ENCODE results near the gene SCO2. TPM values are rescaled to one million over a fixed set of nuclear protein-coding genes. Genes with fewer than 3 reads are reported as not detected.

Gene SCO2
- total and polyA plus RNA-seq, 2 of the 13 experiments (the other 11 are each of a cell fraction or from before 2014, with no cell fraction given) = 0.32 to 3.7 TPM

- TF ChIP-seq ZNF543 (CRISPR knock-in tag; IDR thresholded peaks at IDR 0.05) = peak; percentile 86
- TF ChIP-seq PHF8 (CRISPR knock-in tag; IDR thresholded peaks at IDR 0.05) = peak; percentile 38
- no peak for TF ChIP-seq BCL6 (CRISPR knock-in tag; IDR thresholded peaks at IDR 0.05)
- TF ChIP-seq ZNF800 (CRISPR knock-in tag; IDR thresholded peaks at IDR 0.05) = no peak
- TF ChIP-seq NCOA1 (CRISPR knock-in tag; IDR thresholded peaks at IDR 0.05) = no peak
- TF ChIP-seq ZZZ3 (CRISPR knock-in tag; IDR thresholded peaks at IDR 0.05; ENCODE audit: borderline replicate concordance) = peak; percentile 80; the same call in 1 of the 2 replicates
- 0 out of 2 replicates have a peak, but pooled peaks have one; percentile 18 for TF ChIP-seq ZGPAT (CRISPR knock-in tag; IDR thresholded peaks at IDR 0.05)
- 0 out of 2 replicates have a peak, but pooled peaks have one; percentile 52 for TF ChIP-seq PCBP1 (IDR thresholded peaks at IDR 0.05; ENCODE audit: borderline replicate concordance, low read depth, low read length)
- TF ChIP-seq ZBTB38 (CRISPR knock-in tag; IDR thresholded peaks at IDR 0.05) = peak; percentile 46; the same call in 1 of the 2 replicates
- TF ChIP-seq ZBTB7A (CRISPR knock-in tag; IDR thresholded peaks at IDR 0.05) = no peak
- no peak for TF ChIP-seq WIZ (CRISPR knock-in tag; IDR thresholded peaks at IDR 0.05)
- no peak for TF ChIP-seq MAX (IDR thresholded peaks at IDR 0.05)
- TF ChIP-seq SSRP1 (CRISPR knock-in tag; IDR thresholded peaks at IDR 0.05) = peak; percentile 35; the same call in 1 of the 2 replicates
- TF ChIP-seq ELF3 (CRISPR knock-in tag; IDR thresholded peaks at IDR 0.05) = 0 out of 2 replicates have a peak, but pooled peaks have one; percentile 15
- 0 out of 2 replicates have a peak, but pooled peaks have one; percentile 77 for TF ChIP-seq ZC3H4 (CRISPR knock-in tag; IDR thresholded peaks at IDR 0.05; ENCODE audit: borderline replicate concordance)
- peak; percentile 32; the same call in 1 of the 2 replicates for TF ChIP-seq HDAC2 (CRISPR knock-in tag; IDR thresholded peaks at IDR 0.05)
- TF ChIP-seq FOXK1 (CRISPR knock-in tag; IDR thresholded peaks at IDR 0.05; ENCODE audit: borderline replicate concordance, low read depth) = no peak
- TF ChIP-seq SNAI1 (CRISPR knock-in tag; IDR thresholded peaks at IDR 0.05; ENCODE audit: borderline replicate concordance) = no peak
- no peak for TF ChIP-seq ZNF547 (CRISPR knock-in tag; IDR thresholded peaks at IDR 0.05)
- no peak for TF ChIP-seq EED (CRISPR knock-in tag; IDR thresholded peaks at IDR 0.05)
- TF ChIP-seq PHF20 (CRISPR knock-in tag; IDR thresholded peaks at IDR 0.05) = no peak
- no peak for TF ChIP-seq JUN (CRISPR knock-in tag; IDR thresholded peaks at IDR 0.05)
- TF ChIP-seq ELF1 (CRISPR knock-in tag; IDR thresholded peaks at IDR 0.05) = 0 out of 2 replicates have a peak, but pooled peaks have one; percentile 54
- TF ChIP-seq ZNF761 (CRISPR knock-in tag; conservative IDR thresholded peaks at IDR 0.05) = peak; percentile 50; the same call in 1 of the 2 replicates
- no peak for TF ChIP-seq IKZF5 (CRISPR knock-in tag; IDR thresholded peaks at IDR 0.05)
- no peak for TF ChIP-seq ZMAT5 (CRISPR knock-in tag; IDR thresholded peaks at IDR 0.05; ENCODE audit: borderline replicate concordance, low read depth)
Observed at GRCh38 chr22:50526834-50527801, 1.7 kb upstream of the SCO2 start (continued).

Measured in HepG2 (cell line).